H9 (cell line): ENCODE results near the gene HLA-DOA. TPM values are rescaled to one million over a fixed set of nuclear protein-coding genes. Genes with fewer than 3 reads are reported as not detected.

Experiments used
- DNase-seq: peaks from one replicate; pipeline ENCODE4 v3.0.0-alpha.2; 2017
- H2AFZ ChIP-seq: one replicate; pipeline ENCODE4 v1.6.1; 2013; ENCODE audit warnings: mild to moderate bottlenecking, low read length, control low read depth, moderate library complexity
- H2AK5ac ChIP-seq: 2 replicates; pipeline ENCODE4 v1.6.1; 2013; ENCODE audit warnings: low read length, control low read depth, mixed read lengths; ENCODE audit not compliant: insufficient read length
- H2BK120ac ChIP-seq: one replicate; pipeline ENCODE4 v1.6.1; 2013; ENCODE audit warnings: low read depth, mild to moderate bottlenecking, low read length, control low read depth, inconsistent platforms; ENCODE audit not compliant: poor library complexity, severe bottlenecking
- H2BK12ac ChIP-seq: 2 replicates; pipeline ENCODE4 v1.6.1; 2013; ENCODE audit warnings: low read length, control low read depth, mixed read lengths, low read depth; ENCODE audit not compliant: insufficient read length
- H2BK15ac ChIP-seq: 2 replicates; pipeline ENCODE4 v1.6.1; 2013; ENCODE audit warnings: low read depth, low read length, control low read depth
- H2BK20ac ChIP-seq: one replicate; pipeline ENCODE4 v1.6.1; 2013; ENCODE audit warnings: low read depth, mild to moderate bottlenecking, low read length, control low read depth, inconsistent platforms; ENCODE audit not compliant: poor library complexity, severe bottlenecking
- H2BK5ac ChIP-seq: 2 replicates; pipeline ENCODE4 v1.6.1; 2013; ENCODE audit warnings: low read length, control low read depth, mixed read lengths; ENCODE audit not compliant: insufficient read length
- H3K14ac ChIP-seq: 2 replicates; pipeline ENCODE4 v1.6.1; 2013; ENCODE audit warnings: low read length, control low read depth; ENCODE audit not compliant: insufficient read depth
- H3K18ac ChIP-seq: 2 replicates; pipeline ENCODE4 v1.6.1; 2013; ENCODE audit warnings: low read depth, mild to moderate bottlenecking, mixed read lengths, low read length, control low read depth; ENCODE audit not compliant: insufficient read length
- H3K23ac ChIP-seq: 2 replicates; pipeline ENCODE4 v1.6.1; 2013; ENCODE audit warnings: low read length, control low read depth, mixed read lengths, low read depth; ENCODE audit not compliant: insufficient read length
- H3K23me2 ChIP-seq: 2 replicates; pipeline ENCODE4 v1.6.1; 2013; ENCODE audit warnings: low read depth, mild to moderate bottlenecking, mixed read lengths, low read length, control low read depth; ENCODE audit not compliant: insufficient read length, poor library complexity, severe bottlenecking
- H3K27ac ChIP-seq: 2 replicates; pipeline ENCODE4 v1.5.1; 2013; ENCODE audit warnings: low read length, control low read depth, mixed read lengths, low read depth; ENCODE audit not compliant: insufficient read length
- H3K27me3 ChIP-seq: 2 replicates; pipeline ENCODE4 v1.6.1; 2013; ENCODE audit warnings: low read length, control low read depth, inconsistent platforms; ENCODE audit not compliant: insufficient read depth
- H3K4ac ChIP-seq: 2 replicates; pipeline ENCODE4 v1.6.1; 2013; ENCODE audit warnings: low read depth, mild to moderate bottlenecking, control low read depth, inconsistent platforms, low read length, moderate library complexity
- H3K4me1 ChIP-seq: 2 replicates; pipeline ENCODE4 v1.6.1; 2013; ENCODE audit warnings: low read length, control low read depth, inconsistent platforms; ENCODE audit not compliant: insufficient read depth
- H3K4me2 ChIP-seq: 2 replicates; pipeline ENCODE4 v1.6.1; 2013; ENCODE audit warnings: low read length, control low read depth, mixed read lengths; ENCODE audit not compliant: insufficient read length, insufficient read depth
- H3K56ac ChIP-seq: 2 replicates; pipeline ENCODE4 v1.6.1; 2013; ENCODE audit warnings: low read depth, mild to moderate bottlenecking, mixed read lengths, low read length, control low read depth; ENCODE audit not compliant: insufficient read length
- H3K79me1 ChIP-seq: 2 replicates; pipeline ENCODE4 v1.6.1; 2013; ENCODE audit warnings: low read depth, mild to moderate bottlenecking, moderate library complexity, low read length, control low read depth, inconsistent platforms; ENCODE audit not compliant: insufficient read depth, poor library complexity, severe bottlenecking
- H3K79me2 ChIP-seq: 2 replicates; pipeline ENCODE4 v1.6.1; 2013; ENCODE audit warnings: low read length, control low read depth, inconsistent platforms; ENCODE audit not compliant: insufficient read depth
- H3K9ac ChIP-seq: 2 replicates; pipeline ENCODE4 v1.6.1; 2013; ENCODE audit warnings: low read length, control low read depth, mixed read lengths; ENCODE audit not compliant: insufficient read length; ENCODE audit errors: extremely low read depth
- H3K9me3 ChIP-seq: one replicate; pipeline ENCODE4 v1.6.1; 2013; ENCODE audit warnings: low read depth, low read length, inconsistent platforms; ENCODE audit not compliant: control insufficient read depth
- H3T11ph ChIP-seq: one replicate; pipeline ENCODE4 v1.6.1; 2013; ENCODE audit warnings: mild to moderate bottlenecking, low read length, control low read depth, inconsistent platforms
- H4K20me1 ChIP-seq: one replicate; pipeline ENCODE4 v1.6.1; 2013; ENCODE audit not compliant: control insufficient read depth, insufficient read length, insufficient read depth
- H4K5ac ChIP-seq: 2 replicates; pipeline ENCODE4 v1.6.1; 2013; ENCODE audit warnings: low read depth, mild to moderate bottlenecking, mixed read lengths, low read length, control low read depth; ENCODE audit not compliant: insufficient read length
- H4K8ac ChIP-seq: replicated peaks from 2 replicates; pipeline ENCODE4 v1.6.1; 2013; ENCODE audit warnings: low read length, control low read depth, mixed read lengths, low read depth; ENCODE audit not compliant: insufficient read length
- H4K91ac ChIP-seq: 2 replicates; pipeline ENCODE4 v1.6.1; 2013; ENCODE audit warnings: low read depth, mild to moderate bottlenecking, moderate library complexity, mixed read lengths, low read length, control low read depth; ENCODE audit not compliant: insufficient read length
- H3K27ac Mint-ChIP-seq, 3 experiments: 2 replicates in 2 of 3; 3 replicates in 1 of 3; pipeline ENCODE4 v1.8.0; 2020 to 2021; ENCODE audit warnings: mixed read lengths in 3 of 3, mild to moderate bottlenecking in 1 of 3, moderate library complexity in 1 of 3
- H3K27me3 Mint-ChIP-seq: 2 replicates; pipeline ENCODE4 v1.8.0; 2021; ENCODE audit warnings: low read depth, mild to moderate bottlenecking, moderate library complexity, mixed read lengths
- H3K36me3 Mint-ChIP-seq, 3 experiments: 2 replicates in 2 of 3; 3 replicates in 1 of 3; pipeline ENCODE4 v1.8.0; 2020 to 2021; ENCODE audit warnings: low read depth in 3 of 3, mixed read lengths in 3 of 3; ENCODE audit not compliant: insufficient read depth in 1 of 3
- H3K4me1 Mint-ChIP-seq, 2 experiments: 2 replicates each; pipeline ENCODE4 v1.8.0; 2020; ENCODE audit warnings: mixed read lengths in 2 of 2
- H3K4me3 Mint-ChIP-seq, 2 experiments: 2 replicates in 1 of 2; 3 replicates in 1 of 2; pipeline ENCODE4 v1.8.0; 2020 to 2021; ENCODE audit warnings: mild to moderate bottlenecking in 2 of 2, mixed read lengths in 2 of 2, moderate library complexity in 1 of 2
- H3K9me3 Mint-ChIP-seq, 2 experiments: 2 replicates in 1 of 2; 3 replicates in 1 of 2; pipeline ENCODE4 v1.8.0; 2020; ENCODE audit warnings: mild to moderate bottlenecking in 2 of 2, mixed read lengths in 2 of 2, moderate library complexity in 1 of 2
- CTCF ChIP-seq: fragments of 200-600 bp; sonication (generic); conservative IDR thresholded peaks from 3 replicates; pipeline ENCODE4 v1.8.0; 2021; ENCODE audit warnings: antibody characterized with exemption, mild to moderate bottlenecking
- WGBS: extraction: QIAGEN DNeasy Blood & Tissue Kit; methylation state at CpG from one replicate; pipeline ENCODE4 v1.1.7; 2013; ENCODE audit warnings: missing lambda C conversion rate, low lambda C conversion rate, mixed read lengths; ENCODE audit not compliant: insufficient read length; ENCODE audit errors: extremely low coverage; 5-methylcytosine and 5-hydroxymethylcytosine counted together
- total RNA-seq: library from RNA; stranded (reverse); gene quantifications from 2 replicates; pipeline ENCODE4 v1.2.1, GENCODE V29; 2021

The HLA-DOA gene
- total RNA-seq, 1 experiment from 2014 or later = 15.6 TPM

GRCh38 chr6:32956176-32956575 lies 53.2 kb downstream of the HLA-DOA start:
- H3K27ac ChIP-seq = no peak overlapping the region
- H3K27me3 Mint-ChIP-seq = no peaks in the 10 kb centered on the region
- no peak overlapping the region for H3K56ac ChIP-seq
- no peak overlapping the region for H2BK5ac ChIP-seq
- H3K4me3 Mint-ChIP-seq = no peak overlapping the region; a peak in 1 of 5 replicates
- no peaks in the 10 kb centered on the region for H3K23me2 ChIP-seq
- H4K91ac ChIP-seq = no peak overlapping the region
- H2BK12ac ChIP-seq = no peak overlapping the region
- no peaks in the 10 kb centered on the region for H3K79me2 ChIP-seq
- H4K5ac ChIP-seq = no peak overlapping the region
- H3K23ac ChIP-seq = no peak overlapping the region
- DNase-seq = no peak
- no peaks in the 10 kb centered on the region for H3K79me1 ChIP-seq
- H2BK15ac ChIP-seq = no peak overlapping the region
- H4K20me1 ChIP-seq = no peaks in the 10 kb centered on the region
- H2BK20ac ChIP-seq = no peak overlapping the region
- no peak overlapping the region for H3K18ac ChIP-seq
- H3K27me3 ChIP-seq = no peaks in the 10 kb centered on the region; the same call in 1 of the 2 replicates
- H3K4me1 ChIP-seq = peaks cover 3% of the 10 kb centered on the region; the same call in 1 of the 2 replicates
- H2BK120ac ChIP-seq = no peak overlapping the region
- no peaks in the 10 kb centered on the region for H3K36me3 Mint-ChIP-seq
- no peak overlapping the region for H3K9ac ChIP-seq
- H3T11ph ChIP-seq = no peak overlapping the region
- no peak overlapping the region for H2AFZ ChIP-seq
- no peak overlapping the region for H3K4ac ChIP-seq
- no peaks in the 10 kb centered on the region for H3K9me3 Mint-ChIP-seq
- no peak overlapping the region for H3K4me2 ChIP-seq
- no peak overlapping the region for H2AK5ac ChIP-seq
- WGBS = no CpG with 5 or more reads among the region's 2 CpGs
- H3K14ac ChIP-seq = no peak overlapping the region
- peaks cover 16 to 18% of the 10 kb centered on the region in 2 experiments for H3K4me1 Mint-ChIP-seq
- no peak overlapping the region for H4K8ac ChIP-seq
- no peaks in the 10 kb centered on the region for H3K9me3 ChIP-seq
- TF ChIP-seq CTCF = no peak
- H3K27ac Mint-ChIP-seq = no peak overlapping the region
